HCT116 (cell line): ENCODE measurements around the gene SLC45A2. TPM values are rescaled to one million over a fixed set of nuclear protein-coding genes. Genes with fewer than 3 reads are reported as not detected.

Experiments used
- ATAC-seq: fragments of 200-7000 bp; cut with Tn5 transposase; 2 replicates; pipeline ENCODE4 v1.9.1; 2020; ENCODE audit warnings: mild to moderate bottlenecking, moderate library complexity
- BruUV-seq: library from RNA; stranded (reverse); fragments of 400-500 nt; replicated peaks from 2 replicates; lab custom pipeline; 2021; lab: Mats Ljungman, UMichigan
- CTCF ChIA-PET: fragments of 300-600 bp; sonication (Branson Sonifier 250); formaldehyde crosslinking; loops from one replicate; lab custom pipeline; 2021; ENCODE audit warnings: antibody characterized with exemption; lab: Charles Lee
- POLR2A ChIA-PET: fragments of 300-600, 350-600 bp; sonication (Branson Sonifier 250); formaldehyde crosslinking; loops from one replicate; lab custom pipeline; 2021; ENCODE audit warnings: antibody characterized with exemption; lab: Charles Lee
- RAD21 ChIA-PET, 2 experiments: fragments of 300-600 bp; sonication (Branson Sonifier 250); formaldehyde crosslinking; loops; one replicate each; lab custom pipeline; 2023; ENCODE audit warnings: low total read pairs in 2 of 2; ENCODE audit not compliant: uncharacterized antibody in 2 of 2, unreplicated experiment in 2 of 2, low non-redundant PET in 1 of 2; lab: Charles Lee
- DNase-seq: peaks from one replicate; pipeline ENCODE4 v3.0.0-alpha.2; 2010; ENCODE audit warnings: low read depth, low spot score
- H2AFZ ChIP-seq: fragments of 200-600 bp; shearing (Covaris generic), sonication (generic); 2 replicates; pipeline ENCODE4 v1.6.1; 2017; ENCODE audit warnings: low read depth, mixed run types, mixed read lengths, antibody characterized with exemption, low read length; ENCODE audit not compliant: poor library complexity, severe bottlenecking
- H3K27ac ChIP-seq: 2 replicates; pipeline ENCODE4 v1.5.1; 2012; ENCODE audit warnings: low read depth, low read length
- H3K27me3 ChIP-seq: fragments of 200-600 bp; sonication (generic); 2 replicates; pipeline ENCODE4 v1.6.1; 2016; ENCODE audit warnings: mixed run types, low read length, mixed read lengths; ENCODE audit not compliant: insufficient read depth
- H3K36me3 ChIP-seq, 2 experiments: fragments of 200-500 bp in 1 of 2; fragments of 200-600 bp in 1 of 2; sonication (Bioruptor generic) in 1 of 2; sonication (generic) in 1 of 2; 2 replicates each; pipeline versions ENCODE4 v1.5.1 to v1.6.1; 2014 to 2016; ENCODE audit warnings: low read length in 2 of 2, inconsistent platforms in 1 of 2, mixed read lengths in 1 of 2, mixed run types in 1 of 2; ENCODE audit not compliant: insufficient read depth in 2 of 2, control insufficient read depth in 1 of 2
- H3K4me1 ChIP-seq, 2 experiments: fragments of 200-600 bp in 1 of 2; sonication (generic) in 1 of 2; 2 replicates each; pipeline versions ENCODE4 v1.5.1 to v1.6.1; 2012 to 2017; ENCODE audit warnings: low read length in 2 of 2, inconsistent platforms in 1 of 2, mild to moderate bottlenecking in 1 of 2, mixed read lengths in 1 of 2, mixed run types in 1 of 2, moderate library complexity in 1 of 2; ENCODE audit not compliant: insufficient read depth in 2 of 2, control insufficient read depth in 1 of 2
- H3K4me2 ChIP-seq: fragments of 200-600 bp; sonication (generic); 2 replicates; pipeline ENCODE4 v1.6.1; 2017; ENCODE audit warnings: mixed run types, low read length, mixed read lengths
- H3K4me3 ChIP-seq, 2 experiments: fragments of 200-600 bp in 1 of 2; sonication (generic) in 1 of 2; replicated peaks in 1 of 2; 2 replicates each; pipeline ENCODE4 v1.5.1; 2011 to 2016; ENCODE audit warnings: low read length in 2 of 2, control low read depth in 1 of 2, low read depth in 1 of 2, mild to moderate bottlenecking in 1 of 2, mixed read lengths in 1 of 2, mixed run types in 1 of 2
- H3K79me2 ChIP-seq: fragments of 200-600 bp; sonication (generic); 2 replicates; pipeline ENCODE4 v1.6.1; 2017; ENCODE audit warnings: mild to moderate bottlenecking, mixed run types, low read length, moderate library complexity, mixed read lengths; ENCODE audit not compliant: insufficient read depth
- H3K9ac ChIP-seq: fragments of 200-600 bp; sonication (generic); 2 replicates; pipeline ENCODE4 v1.6.1; 2016; ENCODE audit warnings: low read length, mixed read lengths
- H3K9me2 ChIP-seq: fragments of 200-600 bp; sonication (generic), shearing (Covaris generic); 2 replicates; pipeline ENCODE4 v1.6.1; 2017; ENCODE audit warnings: mixed run types, mild to moderate bottlenecking, moderate library complexity; ENCODE audit not compliant: insufficient read depth
- H3K9me3 ChIP-seq, 2 experiments: fragments of 200-500 bp in 1 of 2; fragments of 200-600 bp in 1 of 2; sonication (Bioruptor generic) in 1 of 2; sonication (generic) in 1 of 2; 2 replicates each; pipeline ENCODE4 v1.6.1; 2014 to 2017; ENCODE audit warnings: low read length in 2 of 2, mixed read lengths in 2 of 2, inconsistent platforms in 1 of 2, low read depth in 1 of 2, mild to moderate bottlenecking in 1 of 2, mixed run types in 1 of 2, moderate library complexity in 1 of 2; ENCODE audit not compliant: control insufficient read depth in 1 of 2, insufficient read depth in 1 of 2
- H4K20me1 ChIP-seq: fragments of 200-600 bp; sonication (generic), shearing (Covaris generic); 2 replicates; pipeline ENCODE4 v1.6.1; 2017; ENCODE audit warnings: mixed run types, mild to moderate bottlenecking, moderate library complexity; ENCODE audit not compliant: insufficient read depth
- ATF3 ChIP-seq: IDR thresholded peaks from 2 replicates; pipeline ENCODE4 v1.6.1; 2012
- CBX3 ChIP-seq: IDR thresholded peaks from 2 replicates; pipeline ENCODE4 v1.6.1; 2012; ENCODE audit warnings: low read depth
- CEBPB ChIP-seq: IDR thresholded peaks from 2 replicates; pipeline ENCODE4 v1.6.1; 2012; ENCODE audit warnings: low read depth
- CTCF ChIP-seq, 3 experiments: fragments of 200-600 bp in 1 of 3; sonication (generic) in 1 of 3; IDR thresholded peaks in 2 of 3; conservative IDR thresholded peaks in 1 of 3; 2 replicates each; pipeline ENCODE4 v1.5.1; 2012 to 2017; ENCODE audit warnings: low read depth in 2 of 3, low read length in 2 of 3, antibody characterized with exemption in 1 of 3, borderline replicate concordance in 1 of 3, control low read depth in 1 of 3, mild to moderate bottlenecking in 1 of 3, mixed read lengths in 1 of 3, mixed run types in 1 of 3, moderate library complexity in 1 of 3; ENCODE audit not compliant: insufficient read depth in 1 of 3
- EGR1 ChIP-seq: IDR thresholded peaks from 2 replicates; pipeline ENCODE4 v1.6.1; 2012; ENCODE audit warnings: low read depth
- EZH2 ChIP-seq: fragments of 200-600 bp; sonication (generic); IDR thresholded peaks from 2 replicates; pipeline ENCODE4 v1.6.1; 2017; ENCODE audit warnings: antibody characterized with exemption, mixed run types
- EZH2phosphoT487 ChIP-seq: fragments of 200-600 bp; IDR thresholded peaks from 2 replicates; pipeline ENCODE4 v1.6.1; 2018; ENCODE audit warnings: antibody characterized with exemption, borderline replicate concordance
- JUND ChIP-seq: IDR thresholded peaks from 2 replicates; pipeline ENCODE4 v1.6.1; 2012
- POLR2A ChIP-seq: IDR thresholded peaks from 2 replicates; pipeline ENCODE4 v1.7.0; 2011; ENCODE audit warnings: borderline replicate concordance; ENCODE audit not compliant: insufficient read depth, insufficient read length; ENCODE audit errors: extremely low read depth
- POLR2AphosphoS5 ChIP-seq: IDR thresholded peaks from 2 replicates; pipeline ENCODE4 v1.6.1; 2011; ENCODE audit warnings: mild to moderate bottlenecking, low read depth, low read length, moderate library complexity
- RAD21 ChIP-seq: IDR thresholded peaks from 2 replicates; pipeline ENCODE4 v1.6.1; 2012; ENCODE audit warnings: low read depth, mild to moderate bottlenecking
- REST ChIP-seq: IDR thresholded peaks from 2 replicates; pipeline ENCODE4 v1.6.1; 2012; ENCODE audit warnings: low read depth
- SIN3A ChIP-seq: IDR thresholded peaks from 2 replicates; pipeline ENCODE4 v1.6.1; 2012; ENCODE audit warnings: low read depth
- SRF ChIP-seq: IDR thresholded peaks from 2 replicates; pipeline ENCODE4 v1.6.1; 2012; ENCODE audit warnings: low read depth
- TCF7L2 ChIP-seq: IDR thresholded peaks from 2 replicates; pipeline ENCODE4 v1.7.0; 2011; ENCODE audit warnings: borderline replicate concordance, inconsistent platforms; ENCODE audit not compliant: insufficient read depth, insufficient read length; ENCODE audit errors: extremely low read depth
- YY1 ChIP-seq: IDR thresholded peaks from 2 replicates; pipeline ENCODE4 v1.6.1; 2011; ENCODE audit warnings: low read length, low read depth, moderate library complexity, mild to moderate bottlenecking; ENCODE audit not compliant: insufficient replicate concordance; ENCODE audit errors: extremely low read depth
- ZFX ChIP-seq: fragments of 450-650 bp; IDR thresholded peaks from 2 replicates; pipeline ENCODE4 v1.6.1; 2017
- intact Hi-C: fragments of 100-400 bp; cut with micrococcal nuclease; formaldehyde crosslinking; loops from 2 replicates; pipeline ENCODE4 v1.10.0; 2022
- total RNA-seq: library from RNA; stranded (reverse); gene quantifications from one replicate; pipeline ENCODE4 v1.2.1, GENCODE V29; 2021; ENCODE audit not compliant: unreplicated experiment
- TF ChIP-seq, protein P1 (sequence below): IDR thresholded peaks from 2 replicates; pipeline ENCODE4 v1.6.1; 2012

SLC45A2 gene
- total RNA-seq, 1 experiment from 2014 or later: not detected

GRCh38 chr5:34002629-34003328, 18.3 kb upstream of the SLC45A2 start:
- ChIA-PET POLR2A (no interaction called here), CTCF (no interaction called here), RAD21 (no interaction called here)
- no peak for ATAC-seq
- Histone ChIP-seq H3K4me3 (no peak overlapping the region), H3K4me2 (no peak overlapping the region), H4K20me1 (no peaks in the 10 kb centered on the region), H3K27ac (no peak overlapping the region), H2AFZ (no peak overlapping the region), H3K4me1 (peaks cover 2 to 6% of the 10 kb centered on the region in 2 experiments; a peak in 2 of 4 replicates), H3K9me2 (no peaks in the 10 kb centered on the region), H3K27me3 (no peaks in the 10 kb centered on the region), H3K9me3 (no peaks in the 10 kb centered on the region), H3K9ac (no peak overlapping the region), H3K36me3 (no peaks in the 10 kb centered on the region), H3K79me2 (no peaks in the 10 kb centered on the region)
- TF ChIP-seq TCF7L2: no peak
- TF ChIP-seq CBX3: no peak
- TF ChIP-seq REST: no peak
- no peak for TF ChIP-seq JUND
- TF ChIP-seq EZH2: no peak
- TF ChIP-seq SRF: no peak
- TF ChIP-seq EGR1: no peak
- TF ChIP-seq POLR2AphosphoS5: no peak
- TF ChIP-seq CEBPB: no peak
- no peak for TF ChIP-seq POLR2A
- no peak for TF ChIP-seq RAD21
- no peak for TF ChIP-seq EZH2phosphoT487
- TF ChIP-seq, protein P1, sequence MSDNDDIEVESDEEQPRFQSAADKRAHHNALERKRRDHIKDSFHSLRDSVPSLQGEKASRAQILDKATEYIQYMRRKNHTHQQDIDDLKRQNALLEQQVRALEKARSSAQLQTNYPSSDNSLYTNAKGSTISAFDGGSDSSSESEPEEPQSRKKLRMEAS: no peak
- no peak for TF ChIP-seq CTCF (IDR thresholded peaks at IDR 0.05 in 2 of 3, conservative IDR thresholded peaks at IDR 0.05 in 1 of 3; ENCODE audit: borderline replicate concordance in 1 of 3, insufficient read depth in 1 of 3, low read depth in 2 of 3, low read length in 2 of 3)
- no peak for TF ChIP-seq ZFX
- no peak for TF ChIP-seq ATF3
- no peak for TF ChIP-seq YY1
- no peak for TF ChIP-seq SIN3A
- no peak for DNase-seq
- BruUV-seq: no TSS peak
- intact Hi-C loops: no loop called here
